ENCODE measurements around the gene CDCP2. TPM values are rescaled to one million over a fixed set of nuclear protein-coding genes. Genes with fewer than 3 reads are reported as not detected.
A peak's percentile ranks its signal among the peaks of the same experiment; 100 is the strongest.

CDCP2 gene
- total and polyA plus RNA-seq, 2 experiments from 2014 or later: not detected

DNA sequence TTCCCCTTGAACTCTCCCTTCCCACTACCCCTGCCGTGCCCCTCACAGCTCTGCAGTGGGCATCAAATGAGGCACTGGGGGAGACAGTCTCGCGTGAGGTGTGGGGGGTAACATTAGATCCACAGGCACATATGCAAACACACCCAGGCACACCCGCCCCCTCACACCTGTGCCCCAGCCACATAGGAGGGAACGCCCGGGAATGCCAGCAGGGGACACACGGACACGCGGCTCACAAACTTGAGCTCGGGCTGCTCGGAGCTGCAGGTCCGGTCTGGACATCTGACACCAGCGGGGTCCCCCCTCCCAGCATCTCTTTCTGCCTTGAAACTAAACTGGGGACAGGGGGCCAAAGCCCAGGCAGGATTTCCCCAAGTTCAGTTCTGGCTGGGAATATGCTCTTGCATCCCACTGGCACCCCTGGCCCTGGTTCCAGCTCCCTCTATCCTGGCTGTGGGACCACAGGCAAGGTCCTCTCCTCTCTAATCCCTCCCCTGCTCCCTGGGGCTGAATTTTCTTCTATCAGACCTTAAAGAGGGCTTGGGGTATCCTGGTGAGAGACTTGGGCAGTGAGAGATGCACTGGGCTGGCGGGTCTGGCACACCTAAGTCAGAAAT, 30.6 kb downstream of the CDCP2 start:
- Histone ChIP-seq H3K27me3 (no peaks in the 10 kb centered on the region), H4K20me1 (ENCODE audit: insufficient read depth, poor library complexity, severe bottlenecking) (no peaks in the 10 kb centered on the region), H3K36me3 (replicated peaks; ENCODE audit: insufficient read depth, low read depth) (no peaks in the 10 kb centered on the region), H2AFZ (peak overlapping the region; percentile 27), H3K4me2 (peak overlapping the region; percentile 86), H3K4me1 (ENCODE audit: insufficient read depth) (peaks cover 12% of the 10 kb centered on the region), H3K4me3 (no peak overlapping the region), H3K9me3 (ENCODE audit: low read depth) (no peaks in the 10 kb centered on the region), H3K79me2 (no peaks in the 10 kb centered on the region), H3K9me2 (replicated peaks; ENCODE audit: insufficient read depth) (no peaks in the 10 kb centered on the region), H3K27ac (no peak overlapping the region)
- WGBS (ENCODE audit: low lambda C conversion rate, missing lambda C conversion rate): 46% methylated on average over 13 of the region's 14 CpGs
- DNase-seq (ENCODE audit: low spot score): peak; percentile 28
- TF ChIP-seq EZH2phosphoT487 (IDR thresholded peaks at IDR 0.05; ENCODE audit: low read depth, severe bottlenecking, unreplicated experiment) (no peak), EZH2 (IDR thresholded peaks at IDR 0.05; ENCODE audit: borderline replicate concordance) (no peak), CTCF (IDR thresholded peaks at IDR 0.05; ENCODE audit: poor library complexity) (no peak)

GRCh38 chr1:54121482-54122134, 31.2 kb downstream of the CDCP2 start:
- no peak overlapping the region for H3K4me3 ChIP-seq
- TF ChIP-seq EZH2 (IDR thresholded peaks at IDR 0.05; ENCODE audit: borderline replicate concordance): no peak
- TF ChIP-seq CTCF (IDR thresholded peaks at IDR 0.05; ENCODE audit: poor library complexity): peak; percentile 85
- H3K27ac ChIP-seq: no peak overlapping the region

GRCh38 chr1:54120698-54121481, 31.9 kb downstream of the CDCP2 start:
- TF ChIP-seq CTCF (IDR thresholded peaks at IDR 0.05; ENCODE audit: poor library complexity): no peak
- no peak for TF ChIP-seq EZH2 (IDR thresholded peaks at IDR 0.05; ENCODE audit: borderline replicate concordance)
- TF ChIP-seq EZH2phosphoT487 (IDR thresholded peaks at IDR 0.05; ENCODE audit: low read depth, severe bottlenecking, unreplicated experiment): no peak
- no peaks in the 10 kb centered on the region for H3K9me3 ChIP-seq (ENCODE audit: low read depth)
- no peaks in the 10 kb centered on the region for H4K20me1 ChIP-seq (ENCODE audit: insufficient read depth, poor library complexity, severe bottlenecking)
- peak overlapping the region; percentile 27 for H2AFZ ChIP-seq
- H3K79me2 ChIP-seq: no peaks in the 10 kb centered on the region
- H3K4me1 ChIP-seq (ENCODE audit: insufficient read depth): peaks cover 12% of the 10 kb centered on the region
- H3K36me3 ChIP-seq (replicated peaks; ENCODE audit: insufficient read depth, low read depth): no peaks in the 10 kb centered on the region
- H3K4me3 ChIP-seq: no peak overlapping the region
- 67% methylated on average over 30 of the region's 33 CpGs for WGBS (ENCODE audit: low lambda C conversion rate, missing lambda C conversion rate)
- no peak overlapping the region for H3K27ac ChIP-seq
- H3K4me2 ChIP-seq: peak overlapping the region; percentile 86
- no peaks in the 10 kb centered on the region for H3K9me2 ChIP-seq (replicated peaks; ENCODE audit: insufficient read depth)
- DNase-seq (ENCODE audit: low spot score): peak; percentile 21
- H3K27me3 ChIP-seq: no peaks in the 10 kb centered on the region

More at GRCh38 chr1:54121482-54122134, 31.2 kb downstream of the CDCP2 start:
- peak overlapping the region; percentile 27 for H2AFZ ChIP-seq
- no peaks in the 10 kb centered on the region for H3K9me3 ChIP-seq (ENCODE audit: low read depth)
- peak overlapping the region; percentile 86 for H3K4me2 ChIP-seq
- 8% methylated on average over 24 of the region's 36 CpGs for WGBS (ENCODE audit: low lambda C conversion rate, missing lambda C conversion rate)
- H3K27me3 ChIP-seq: no peaks in the 10 kb centered on the region
- no peaks in the 10 kb centered on the region for H3K79me2 ChIP-seq
- H4K20me1 ChIP-seq (ENCODE audit: insufficient read depth, poor library complexity, severe bottlenecking): no peaks in the 10 kb centered on the region
- peaks cover 12% of the 10 kb centered on the region for H3K4me1 ChIP-seq (ENCODE audit: insufficient read depth)
- DNase-seq (ENCODE audit: low spot score): peak; percentile 89
- no peaks in the 10 kb centered on the region for H3K36me3 ChIP-seq (replicated peaks; ENCODE audit: insufficient read depth, low read depth)
- no peaks in the 10 kb centered on the region for H3K9me2 ChIP-seq (replicated peaks; ENCODE audit: insufficient read depth)

Data from hepatocyte (in vitro differentiated cells).